Right cardiac atrium (tissue), 5 donors: ENCODE results near the gene CD244. TPM values are rescaled to one million over a fixed set of nuclear protein-coding genes. Genes with fewer than 3 reads are reported as not detected.

Experiments
- ATAC-seq, 2 donors: fragments of 200-7000 bp; cut with Tn5 transposase; one replicate each; pipeline versions ENCODE4 v1.8.0 to v1.9.1; 2020; ENCODE audit warnings: moderate library complexity in 2 of 2, mild to moderate bottlenecking in 1 of 2
- DNase-seq, 3 donors: peaks; one replicate each; pipeline ENCODE4 v3.0.0-alpha.2; 2020
- H3K27ac ChIP-seq: one replicate; pipeline ENCODE4 v1.5.1; 2013; ENCODE audit warnings: mild to moderate bottlenecking, low read length, control low read depth, moderate library complexity
- H3K27me3 ChIP-seq: one replicate; pipeline ENCODE4 v1.6.1; 2013; ENCODE audit not compliant: control insufficient read depth, insufficient read depth
- H3K4me1 ChIP-seq: one replicate; pipeline ENCODE4 v1.6.1; 2013; ENCODE audit warnings: low read length; ENCODE audit not compliant: control insufficient read depth, insufficient read depth
- H3K4me3 ChIP-seq: one replicate; pipeline ENCODE4 v1.5.1; 2013; ENCODE audit warnings: low read length, control low read depth
- H3K9me3 ChIP-seq: one replicate; pipeline ENCODE4 v1.6.1; 2013; ENCODE audit warnings: low read length; ENCODE audit not compliant: control insufficient read depth
- WGBS: extraction: QIAGEN DNeasy Blood & Tissue Kit; methylation state at CpG from one replicate; pipeline ENCODE4 v1.1.7; 2013; 5-methylcytosine and 5-hydroxymethylcytosine counted together
- intact Hi-C, 4 donors: fragments of 100-400 bp; cut with DNase I; formaldehyde crosslinking; loops; one replicate each; pipeline versions ENCODE4 v1.11.0 to v1.14.0; 2022 to 2023
- polyA plus RNA-seq: library from polyadenylated mRNA; stranded (reverse); fragments of 200-250 nt; gene quantifications from one replicate; pipeline ENCODE4 v1.2.3, GENCODE V29; 2013
- total RNA-seq, 4 donors: library from RNA; stranded (reverse); fragmentation: NEBNext Ultra II Directional; extraction: Animal tissue kit (Norgen Biotek cat#: 25700); gene quantifications; one replicate each; pipeline ENCODE4 v1.2.1, GENCODE V29; 2021
- donor health status: healthy with polysubstance abuse.
- donor health status: DM: no; HTN: yes; CAD: no.
- donor health status: DM: no; HTN: no; CAD: no.
- donor health status: DM: no; HTN: yes; CAD: no; lungs with severe emphysema.
- donor health status: DM: yes; HTN: yes; CAD: no.

Gene CD244
- total and polyA plus RNA-seq, 5 donors, result 0.29 to 2.3 (median 0.64) TPM

DNA sequence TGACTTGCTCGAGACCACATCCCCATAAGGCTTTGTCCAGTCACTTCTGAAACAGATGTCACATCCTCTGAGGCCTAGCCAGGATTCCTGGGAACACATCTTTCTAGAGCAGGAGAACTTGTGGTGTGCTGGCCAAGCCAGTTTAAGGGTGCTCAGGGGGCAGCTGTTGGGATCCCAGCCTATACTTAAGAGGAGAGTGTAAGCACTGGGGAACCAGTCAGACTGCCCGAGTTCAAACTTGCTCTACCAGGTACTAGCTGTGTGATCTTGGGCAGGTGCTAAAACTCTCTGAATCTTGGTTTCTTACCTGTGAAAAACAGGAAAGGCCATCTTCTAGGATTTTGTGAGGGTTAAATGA, 82.3 kb downstream of the CD244 start:
- DNase-seq (no peak), ATAC-seq (no peak)
- no peaks in the 10 kb centered on the region for H3K4me1 ChIP-seq
- no peak overlapping the region for H3K4me3 ChIP-seq
- no peak overlapping the region for H3K27ac ChIP-seq
- H3K27me3 ChIP-seq, result no peaks in the 10 kb centered on the region
- H3K9me3 ChIP-seq, result no peaks in the 10 kb centered on the region
- 96% methylated on average over 2 of the region's 2 CpGs for WGBS
- intact Hi-C loops, result no loop called here

Other genes with a start within 250 kb of the CD244 start
- under 1 TPM; 0.28 to 0.46 (median 0.38) TPM for gene SLAMF1, start 215.8 kb downstream of the CD244 start, total RNA-seq
- gene SLAMF1, start 215.8 kb downstream of the CD244 start, polyA plus RNA-seq, result 0.18 TPM
- 1 to 10 TPM in 2 of 4 donors, under 1 TPM in 2; 0.39 to 4.1 (median 1.8) TPM for gene CD48, start 151.1 kb downstream of the CD244 start, total RNA-seq
- 0.93 TPM for gene CD48, start 151.1 kb downstream of the CD244 start, polyA plus RNA-seq
- 1 to 10 TPM in 1 of 4 donors, under 1 TPM in 3; 0.31 to 1.3 (median 0.46) TPM for gene SLAMF7, start 123.6 kb downstream of the CD244 start, total RNA-seq
- gene SLAMF7, start 123.6 kb downstream of the CD244 start, polyA plus RNA-seq, result 0.07 TPM
- under 1 TPM in 3 of 4 donors, not detected in 1; 0.25 to 0.29 (median 0.25) TPM for gene LY9, start 66.7 kb downstream of the CD244 start, total RNA-seq
- 0.09 TPM for gene LY9, start 66.7 kb downstream of the CD244 start, polyA plus RNA-seq
- gene ITLN1, start 22.3 kb upstream of the CD244 start, total RNA-seq, result 10 to 100 TPM in 3 of 4 donors, 1 to 10 TPM in 1; 6.4 to 30.0 (median 21.2) TPM
- gene ITLN1, start 22.3 kb upstream of the CD244 start, polyA plus RNA-seq, result 3.0 TPM
- 1 to 10 TPM in 2 of 4 donors, under 1 TPM in 2; 0.58 to 2.1 (median 0.94) TPM for gene ITLN2, start 91.9 kb upstream of the CD244 start, total RNA-seq
- gene ITLN2, start 91.9 kb upstream of the CD244 start, polyA plus RNA-seq, result 0.88 TPM
- 10 to 100 TPM; 18.8 to 27.2 (median 25.3) TPM for gene F11R, start 158.3 kb upstream of the CD244 start, total RNA-seq
- gene F11R, start 158.3 kb upstream of the CD244 start, polyA plus RNA-seq, result 12.6 TPM
- 10 to 100 TPM; 23.5 to 46.8 (median 35.8) TPM for gene TSTD1, start 176.1 kb upstream of the CD244 start, total RNA-seq
- gene TSTD1, start 176.1 kb upstream of the CD244 start, polyA plus RNA-seq, result 63.6 TPM
- 10 to 100 TPM; 34.5 to 41.4 (median 40.7) TPM for gene USF1, start 183.1 kb upstream of the CD244 start, total RNA-seq
- 32.8 TPM for gene USF1, start 183.1 kb upstream of the CD244 start, polyA plus RNA-seq
- gene ARHGAP30, start 207.0 kb upstream of the CD244 start, total RNA-seq, result 1 to 10 TPM; 2.7 to 5.0 (median 4.7) TPM
- 1.5 TPM for gene ARHGAP30, start 207.0 kb upstream of the CD244 start, polyA plus RNA-seq
- not detected for gene NECTIN4, start 226.7 kb upstream of the CD244 start, total RNA-seq
- gene NECTIN4, start 226.7 kb upstream of the CD244 start, polyA plus RNA-seq, result 0.02 TPM
- 1 to 10 TPM; 3.4 to 5.4 (median 4.4) TPM for gene KLHDC9, start 235.5 kb upstream of the CD244 start, total RNA-seq
- 5.1 TPM for gene KLHDC9, start 235.5 kb upstream of the CD244 start, polyA plus RNA-seq